ENCODE data around the gene RUFY1. TPM values are rescaled to one million over a fixed set of nuclear protein-coding genes. Genes with fewer than 3 reads are reported as not detected.
A peak's percentile ranks its signal among the peaks of the same experiment; 100 is the strongest.

RUFY1 gene
- total and polyA plus RNA-seq, 9 of the 15 experiments (the other 6 are each of a cell fraction or from before 2014, with no cell fraction given) = 5.0 to 41.7 (median 29.6) TPM

- WGBS (ENCODE audit: insufficient coverage, low coverage, missing lambda C conversion rate) = 5% methylated on average over 1 of the region's 1 CpG
- POLR2A ChIA-PET = interaction anchor here (0.7 kb wide), 1 partner anchor 125 kb away, joined by 3 read pairs; no protein-coding TSS in a partner anchor
- no peak overlapping the region for H2AFZ ChIP-seq (ENCODE audit: low read depth, low read length)
Observed at GRCh38 chr5:179526978-179527377, 23.4 kb upstream of the RUFY1 start.

DNA sequence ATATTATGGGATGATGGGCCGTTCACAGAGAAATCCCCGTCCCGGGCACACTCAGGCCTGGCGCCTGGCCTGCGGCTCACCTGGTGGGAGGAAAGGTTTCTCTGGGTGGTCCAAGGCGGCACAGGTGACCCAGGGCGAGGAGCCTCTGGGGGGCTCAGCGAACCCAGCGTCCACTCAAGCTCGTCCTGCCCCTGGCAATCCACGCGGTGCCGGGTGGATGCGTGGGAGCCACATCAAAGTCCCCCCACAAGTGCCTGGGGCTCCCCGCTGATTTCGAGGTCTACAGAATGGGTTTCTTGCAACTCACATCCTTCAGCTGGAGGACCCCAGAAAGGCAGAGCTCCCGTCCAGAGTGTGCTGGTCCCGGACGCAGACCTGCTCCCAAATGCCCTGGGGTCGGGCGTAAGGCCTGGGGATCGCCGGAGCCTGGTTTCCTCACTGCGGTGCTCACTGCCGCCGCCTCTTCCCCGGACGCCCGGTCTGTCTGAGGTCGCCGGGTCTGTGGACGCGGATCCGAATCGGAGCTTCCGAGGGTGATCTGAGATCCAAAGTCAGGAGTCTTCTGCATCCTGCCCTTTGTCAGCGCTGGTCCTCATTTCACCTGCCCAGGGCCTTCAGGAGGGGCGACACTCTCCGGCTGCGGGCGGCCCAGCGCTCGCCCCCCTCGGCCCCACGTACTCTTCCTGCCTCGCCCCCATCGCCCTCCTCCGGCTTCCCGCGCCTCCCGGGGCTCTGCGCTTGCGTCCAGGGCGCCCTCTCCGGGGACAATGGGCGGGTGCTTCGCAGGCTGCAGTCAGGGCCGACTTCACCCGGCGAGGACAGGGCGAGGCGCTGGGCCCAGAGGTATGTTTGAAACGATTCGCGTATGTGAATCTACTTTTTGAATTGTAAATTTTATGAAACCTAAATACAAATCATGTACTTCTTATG, 20.0 kb upstream of the RUFY1 start:
- peak; percentile 60 for FAIRE-seq
- no peaks in the 10 kb centered on the region for H4K20me1 ChIP-seq (replicated peaks; ENCODE audit: control insufficient read depth, insufficient read depth, low read length)
- CTCF ChIA-PET (ENCODE audit: low intra/inter-chr PET ratio) = no interaction called here
- in situ Hi-C loops (cut with MboI) = no loop called here
- 30% methylated on average over 55 of the region's 65 CpGs for WGBS (ENCODE audit: insufficient coverage, low coverage, missing lambda C conversion rate)
- no peaks in the 10 kb centered on the region for H3K9me3 ChIP-seq (replicated peaks; ENCODE audit: control insufficient read depth, insufficient read depth, low read depth, low read length)
- peaks cover 4 to 6% of the 10 kb centered on the region in 2 experiments for H3K27me3 ChIP-seq (ENCODE audit: control insufficient read depth in 2 of 2, insufficient read depth in 2 of 2, low read length in 2 of 2)
- no peak overlapping the region for H3K27ac ChIP-seq (ENCODE audit: extremely low read depth, low read depth, low read length)
- ATAC-seq = peak; percentile 97
- H3K36me3 ChIP-seq (ENCODE audit: control insufficient read depth, insufficient read depth, low read length) = no peaks in the 10 kb centered on the region
- peaks cover 0 to 10% of the 10 kb centered on the region in 2 experiments; a peak in 2 of 5 replicates for H3K4me1 ChIP-seq (replicated peaks in 1 of 2; ENCODE audit: control insufficient read depth in 2 of 2, insufficient read depth in 2 of 2, low read length in 2 of 2)
- intact Hi-C loops (cut with micrococcal nuclease) = no loop called here
- H3K79me2 ChIP-seq (ENCODE audit: control insufficient read depth, insufficient read depth, low read length) = no peaks in the 10 kb centered on the region
- peak overlapping the region; percentile 80 for H2AFZ ChIP-seq (ENCODE audit: low read depth, low read length)
- DNase-seq (ENCODE audit: extremely low read depth in 1 of 4, low spot score in 3 of 4) = peak; percentile 51 to 81 (median 60)
- POLR2A ChIA-PET = interaction anchor here (0.6 to 0.9 kb wide), 4 partner anchors 9 to 947 kb away, joined by 3 read pairs; no protein-coding TSS in a partner anchor
- H3K4me2 ChIP-seq (ENCODE audit: insufficient read depth, low read length) = peak overlapping the region; percentile 48; the same call in 1 of the 2 replicates
- H3K9me1 ChIP-seq (ENCODE audit: control insufficient read depth, insufficient read depth, low read length) = no peaks in the 10 kb centered on the region
- H3K4me3 ChIP-seq = peak overlapping the region; percentile 16
- H3K9ac ChIP-seq (ENCODE audit: insufficient read depth in 1 of 2, low read depth in 2 of 2, low read length in 2 of 2) = peak overlapping the region in 1 of 2 experiments; percentile 73; a peak in 1 of 4 replicates
- BruUV-seq (replicated peaks) = no TSS peak
- TF ChIP-seq TCF7 (IDR thresholded peaks at IDR 0.05; ENCODE audit: borderline replicate concordance) (no peak), MAFK (IDR thresholded peaks at IDR 0.05; ENCODE audit: low read length) (no peak), PCBP1 (IDR thresholded peaks at IDR 0.05; ENCODE audit: low read depth, low read length, poor library complexity, severe bottlenecking) (peak; percentile 38), ZNF586 (CRISPR knock-in tag; conservative IDR thresholded peaks at IDR 0.05) (no peak), KDM1A (IDR thresholded peaks at IDR 0.05) (no peak), JUN (IDR thresholded peaks at IDR 0.05; ENCODE audit: borderline replicate concordance, low read depth, low read length) (no peak), JUN (CRISPR knock-in tag; IDR thresholded peaks at IDR 0.05; ENCODE audit: borderline replicate concordance) (no peak), CCNT2 (IDR thresholded peaks at IDR 0.05; ENCODE audit: borderline replicate concordance, extremely low read depth, insufficient read length, low read depth, low read length) (peak; percentile 14), POLR2G (IDR thresholded peaks at IDR 0.05; ENCODE audit: low read depth, low read length) (peak; percentile 65), STAT5B (CRISPR knock-in tag; IDR thresholded peaks at IDR 0.05) (no peak)
- TF ChIP-seq, protein P1, sequence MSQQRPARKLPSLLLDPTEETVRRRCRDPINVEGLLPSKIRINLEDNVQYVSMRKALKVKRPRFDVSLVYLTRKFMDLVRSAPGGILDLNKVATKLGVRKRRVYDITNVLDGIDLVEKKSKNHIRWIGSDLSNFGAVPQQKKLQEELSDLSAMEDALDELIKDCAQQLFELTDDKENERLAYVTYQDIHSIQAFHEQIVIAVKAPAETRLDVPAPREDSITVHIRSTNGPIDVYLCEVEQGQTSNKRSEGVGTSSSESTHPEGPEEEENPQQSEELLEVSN (IDR thresholded peaks at IDR 0.05; ENCODE audit: borderline replicate concordance in 1 of 2, extremely low read depth in 1 of 2, insufficient read depth in 1 of 2, insufficient read length in 1 of 2, low read depth in 1 of 2, low read length in 1 of 2, poor library complexity in 1 of 2, severe bottlenecking in 1 of 2) = peak; percentile 76 to 95

More at GRCh38 chr5:179526978-179527377, 23.4 kb upstream of the RUFY1 start:
- Histone ChIP-seq H3K4me2 (ENCODE audit: insufficient read depth, low read length) (no peak overlapping the region), H4K20me1 (replicated peaks; ENCODE audit: control insufficient read depth, insufficient read depth, low read length) (no peaks in the 10 kb centered on the region), H3K79me2 (ENCODE audit: control insufficient read depth, insufficient read depth, low read length) (no peaks in the 10 kb centered on the region), H3K4me3 (no peak overlapping the region), H3K9me1 (ENCODE audit: control insufficient read depth, insufficient read depth, low read length) (no peaks in the 10 kb centered on the region), H3K9me3 (replicated peaks; ENCODE audit: control insufficient read depth, insufficient read depth, low read depth, low read length) (no peaks in the 10 kb centered on the region), H3K4me1 (replicated peaks in 1 of 2; ENCODE audit: control insufficient read depth in 2 of 2, insufficient read depth in 2 of 2, low read length in 2 of 2) (peaks cover 0 to 10% of the 10 kb centered on the region in 2 experiments; a peak in 2 of 5 replicates), H3K36me3 (ENCODE audit: control insufficient read depth, insufficient read depth, low read length) (no peaks in the 10 kb centered on the region), H3K27ac (ENCODE audit: extremely low read depth, low read depth, low read length) (no peak overlapping the region), H3K9ac (ENCODE audit: insufficient read depth in 1 of 2, low read depth in 2 of 2, low read length in 2 of 2) (no peak overlapping the region), H3K27me3 (ENCODE audit: control insufficient read depth in 2 of 2, insufficient read depth in 2 of 2, low read length in 2 of 2) (peaks cover 3 to 6% of the 10 kb centered on the region in 2 experiments; a peak in 4 of 5 replicates)
- ATAC-seq = no peak
- no peak for DNase-seq (ENCODE audit: extremely low read depth in 1 of 4, low spot score in 3 of 4)
- no TSS peak for BruUV-seq (replicated peaks)
- TF ChIP-seq ZFP36 (IDR thresholded peaks at IDR 0.05; ENCODE audit: low read depth, low read length, partially characterized antibody) (no peak), CEBPB (tag; IDR thresholded peaks at IDR 0.05) (peak; percentile 57), CEBPG (CRISPR knock-in tag; IDR thresholded peaks at IDR 0.05) (no peak), CEBPG (tag; conservative IDR thresholded peaks at IDR 0.05 in 1 of 2, IDR thresholded peaks at IDR 0.05 in 1 of 2) (0 out of 4 replicates have a peak, but pooled peaks of 1 of the 2 experiments have one; percentile 21)
- CTCF ChIA-PET (ENCODE audit: low intra/inter-chr PET ratio) = no interaction called here
- in situ Hi-C loops (cut with MboI) = no loop called here
- intact Hi-C loops (cut with micrococcal nuclease) = no loop called here
- no peak for FAIRE-seq
